SK-N-MC (cell line): ENCODE data around the gene PCDHGC4.

Experiments
- EZH2 ChIP-seq: fragments of 200-600 bp; sonication (generic); IDR thresholded peaks from one replicate; pipeline ENCODE4 v1.6.1; 2017; ENCODE audit warnings: antibody characterized with exemption
- POLR2AphosphoS5 ChIP-seq: IDR thresholded peaks from 2 replicates; pipeline ENCODE4 v1.6.1; 2012; ENCODE audit warnings: mild to moderate bottlenecking, low read depth, low read length, borderline replicate concordance

GRCh38 chr5:141478321-141478945, 6.4 kb upstream of the PCDHGC4 start:
- TF ChIP-seq EZH2 (no peak), POLR2AphosphoS5 (no peak)
